GM18499 (cell line): ENCODE data around the gene KIF1C.
A peak's percentile ranks its signal among the peaks of the same experiment; 100 is the strongest.

Experiments
- ATAC-seq: cut with Tn5 transposase; IDR thresholded peaks from one replicate; pipeline ENCODE4 v1.9.1; 2021; ENCODE audit warnings: moderate number of reproducible peaks; ENCODE audit not compliant: insufficient read depth, unreplicated experiment

The KIF1C gene

GRCh38 chr17:4997302-4998026, at the start of gene KIF1C, which contains the start of gene INCA1:
TSS of gene KIF1C (plus strand) at chr17:4997950. CDS start at chr17:5000247, 2,297 bp downstream.
TSS of gene INCA1 (minus strand) at chr17:4997522. CDS start at chr17:4994437, 3,085 bp downstream.
- ATAC-seq, result no peak

- ATAC-seq, result no peak
These were observed 49.4 kb upstream of the KIF1C start, which contains the start of gene PFN1 for GRCh38 chr17:4948166-4948930. TSS of gene PFN1 (minus strand) at chr17:4948530. CDS start at chr17:4948394, 136 bp downstream.

- no peak for ATAC-seq
These were observed 48.8 kb upstream of the KIF1C start for GRCh38 chr17:4948931-4949320.

DNA sequence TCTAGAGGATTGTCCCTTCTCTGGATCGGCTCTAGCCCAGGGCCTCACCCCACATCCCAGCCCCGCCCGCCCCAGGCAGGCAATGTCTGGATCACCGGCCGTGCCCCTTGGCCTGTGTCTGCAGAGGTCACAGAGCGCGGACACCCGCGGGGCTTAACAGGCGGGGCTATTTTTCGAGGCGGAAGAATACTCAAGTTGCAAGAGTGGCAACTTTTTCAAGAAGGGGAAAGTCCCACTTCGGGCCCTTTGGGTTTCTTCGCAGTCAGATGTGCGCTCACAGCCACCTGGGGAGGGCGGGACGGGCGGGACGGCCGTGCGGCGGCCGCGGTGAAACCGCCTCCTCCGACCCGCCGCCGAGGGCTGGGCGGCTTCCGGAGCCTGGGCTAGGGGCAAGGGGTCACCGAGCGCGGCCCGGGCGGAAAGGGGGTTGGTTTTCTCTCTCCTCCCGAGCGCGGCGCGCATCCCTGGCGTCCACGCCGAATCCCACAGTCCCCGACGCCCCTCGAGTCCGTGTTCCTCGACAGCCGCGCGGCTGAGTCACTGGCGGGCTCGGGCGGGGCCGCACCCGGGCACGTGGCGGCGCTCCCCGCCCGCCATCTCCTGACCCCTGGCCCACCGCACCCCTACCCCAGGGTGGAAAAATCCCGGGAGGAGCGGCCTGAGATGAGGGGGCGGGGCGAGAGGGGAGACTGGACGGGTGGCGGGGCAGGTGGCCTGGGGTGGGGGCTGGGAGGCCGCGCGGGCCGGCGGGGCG, 48.3 kb upstream of the KIF1C start:
- no peak for ATAC-seq

GRCh38 chr17:4950075-4950745, 47.5 kb upstream of the KIF1C start:
- ATAC-seq, result no peak

GRCh38 chr17:4950746-4951204, 47.0 kb upstream of the KIF1C start, which contains the start of gene ENO3:
TSS of gene ENO3 (plus strand) at chr17:4951119. CDS start at chr17:4951830, 711 bp downstream.
- no peak for ATAC-seq

DNA sequence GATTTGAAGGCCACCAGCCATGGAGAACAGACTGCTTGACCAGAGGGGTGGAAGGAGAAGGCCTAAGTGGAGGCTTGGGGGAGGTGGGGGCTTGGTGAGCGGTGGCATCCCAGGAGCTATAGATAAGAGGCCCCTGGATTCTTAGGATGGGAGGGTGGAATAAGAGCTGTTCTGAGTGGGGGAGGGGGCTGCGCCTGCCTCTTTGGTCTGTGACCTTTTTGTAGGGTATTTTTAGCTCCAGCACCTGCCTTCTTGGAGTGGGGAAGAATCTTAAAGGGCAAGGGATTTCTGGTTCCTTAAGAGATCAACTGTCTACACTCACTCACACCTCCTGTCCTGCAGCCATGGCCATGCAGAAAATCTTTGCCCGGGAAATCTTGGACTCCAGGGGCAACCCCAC, 46.3 kb upstream of the KIF1C start:
- ATAC-seq, result no peak

DNA sequence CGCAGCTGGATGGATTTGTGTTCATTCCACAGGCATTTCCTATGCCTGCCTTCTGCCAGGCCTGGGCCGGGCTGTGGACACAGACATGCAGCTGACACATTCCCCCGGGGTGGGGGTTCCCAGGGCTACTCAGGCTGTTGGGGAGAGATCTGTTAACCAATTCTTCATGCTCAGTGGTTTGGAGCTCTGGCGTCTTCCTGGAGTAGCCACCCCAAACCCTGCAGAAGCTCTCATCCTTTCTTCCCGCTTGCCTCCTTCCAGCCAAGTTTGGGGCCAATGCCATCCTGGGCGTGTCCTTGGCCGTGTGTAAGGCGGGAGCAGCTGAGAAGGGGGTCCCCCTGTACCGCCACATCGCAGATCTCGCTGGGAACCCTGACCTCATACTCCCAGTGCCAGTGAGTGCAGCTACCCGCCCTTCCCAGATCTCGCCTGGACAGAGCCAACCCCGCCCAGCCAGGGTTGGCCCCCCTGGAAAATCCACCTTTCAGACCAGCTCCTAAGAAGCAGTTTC, 44.2 kb upstream of the KIF1C start:
- ATAC-seq, result no peak

DNA sequence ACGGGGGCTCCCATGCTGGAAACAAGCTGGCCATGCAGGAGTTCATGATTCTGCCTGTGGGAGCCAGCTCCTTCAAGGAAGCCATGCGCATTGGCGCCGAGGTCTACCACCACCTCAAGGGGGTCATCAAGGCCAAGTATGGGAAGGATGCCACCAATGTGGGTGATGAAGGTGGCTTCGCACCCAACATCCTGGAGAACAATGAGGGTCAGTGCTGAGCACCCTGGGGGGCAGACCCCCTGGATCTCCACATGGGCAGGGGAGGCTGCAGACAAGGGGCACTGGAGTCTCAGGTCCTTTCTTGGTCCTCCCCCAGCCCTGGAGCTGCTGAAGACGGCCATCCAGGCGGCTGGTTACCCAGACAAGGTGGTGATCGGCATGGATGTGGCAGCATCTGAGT, 42.7 kb upstream of the KIF1C start:
- ATAC-seq, result no peak

DNA sequence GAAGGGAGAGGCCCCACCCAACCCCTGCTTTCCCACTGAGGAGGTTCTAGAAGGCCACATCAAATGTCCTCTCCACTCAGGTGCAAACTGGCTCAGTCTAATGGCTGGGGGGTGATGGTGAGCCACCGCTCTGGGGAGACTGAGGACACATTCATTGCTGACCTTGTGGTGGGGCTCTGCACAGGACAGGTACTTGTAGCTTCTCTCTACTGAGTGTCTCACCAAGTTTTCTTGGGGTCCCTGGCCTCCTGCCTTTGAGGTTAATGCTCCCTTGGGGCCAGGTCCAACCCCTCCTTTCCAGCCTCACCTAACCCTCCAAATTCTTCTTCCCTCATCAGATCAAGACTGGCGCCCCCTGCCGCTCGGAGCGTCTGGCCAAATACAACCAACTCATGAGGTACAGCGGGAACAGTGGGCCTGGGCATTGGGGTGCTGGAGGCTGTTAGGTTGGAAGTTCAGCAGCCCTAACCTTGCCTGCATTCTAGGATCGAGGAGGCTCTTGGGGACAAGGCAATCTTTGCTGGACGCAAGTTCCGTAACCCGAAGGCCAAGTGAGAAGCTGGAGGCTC, 41.2 kb upstream of the KIF1C start:
- no peak for ATAC-seq

GRCh38 chr17:4958102-4958501, 39.6 kb upstream of the KIF1C start:
- no peak for ATAC-seq

DNA sequence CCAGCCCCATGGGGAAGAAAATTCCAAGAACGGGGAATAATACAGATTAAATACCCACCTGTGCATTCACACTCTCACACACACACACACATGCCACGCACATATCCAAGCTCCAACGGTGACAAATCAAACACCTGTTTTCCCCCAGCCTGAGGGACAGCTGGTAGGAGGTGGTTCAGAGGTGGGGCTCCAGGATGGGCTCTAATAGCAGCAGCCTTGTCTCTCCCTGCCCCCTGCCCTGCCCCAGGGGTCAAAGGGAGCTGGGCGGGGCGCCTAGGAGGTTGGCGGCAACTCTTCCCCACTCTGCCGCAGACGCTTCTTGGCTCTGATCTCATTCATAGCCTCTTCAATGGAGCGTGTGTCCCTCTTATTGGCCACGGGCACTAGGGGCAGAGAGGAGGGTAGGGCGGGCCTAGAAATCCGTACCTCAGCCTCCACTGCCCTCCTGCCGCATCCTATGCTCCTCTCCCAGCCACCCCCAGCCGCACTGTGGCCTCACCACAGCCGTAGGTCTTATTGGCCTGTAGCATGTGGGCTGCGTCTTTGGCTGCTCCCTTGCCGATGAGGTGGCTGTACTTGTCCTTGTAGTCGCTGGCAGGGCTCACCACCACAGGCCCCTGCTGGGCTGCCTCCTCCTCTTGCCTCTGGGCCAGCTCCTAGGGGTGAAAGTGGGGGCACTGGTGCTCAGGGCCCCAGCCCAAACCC, 38.3 kb upstream of the KIF1C start:
- no peak for ATAC-seq

GRCh38 chr17:4960279-4960922, 37.3 kb upstream of the KIF1C start:
- ATAC-seq, result no peak

DNA sequence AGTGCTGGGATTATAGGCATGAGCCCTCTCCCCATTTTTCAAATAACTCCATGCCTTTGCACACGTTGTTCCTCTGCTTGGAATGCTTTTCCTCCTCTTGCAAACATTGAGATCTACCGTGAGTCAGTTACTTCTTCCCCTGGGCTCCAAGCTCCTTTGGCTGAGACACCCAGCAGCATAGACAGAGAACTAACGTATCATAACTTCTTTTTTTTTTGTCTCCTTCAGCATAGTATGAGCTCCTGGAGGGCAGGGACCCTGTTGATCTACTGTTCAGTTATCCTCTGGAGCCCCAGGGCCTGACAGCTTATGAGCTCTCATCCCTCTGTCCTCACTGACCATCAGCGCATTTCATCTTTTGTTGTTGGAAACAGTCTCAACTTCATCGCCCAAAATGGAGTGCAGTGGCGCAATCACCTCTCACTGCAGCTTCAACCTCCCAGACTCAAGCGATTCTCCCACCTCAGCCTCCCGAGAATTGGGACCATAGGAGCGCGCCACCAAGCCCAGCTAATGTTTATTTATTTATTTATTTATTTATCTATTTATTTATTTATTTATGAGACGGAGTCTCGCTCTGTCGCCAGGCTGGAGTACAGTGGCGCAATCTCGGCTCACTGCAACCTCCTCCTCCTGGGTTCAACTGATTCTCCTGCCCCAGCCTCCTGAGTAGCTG, 32.3 kb upstream of the KIF1C start:
- no peak for ATAC-seq

- peak; percentile 59 for ATAC-seq
These were observed 30.8 kb upstream of the KIF1C start for GRCh38 chr17:4966844-4967538.

- peak; percentile 46 for ATAC-seq
These were observed 29.9 kb upstream of the KIF1C start, which contains the start of gene SPAG7 for GRCh38 chr17:4967539-4968485. TSS of gene SPAG7 (minus strand) at chr17:4967817. CDS start at chr17:4967804, 13 bp downstream.
